GM21825 (cell line): Measurements from ENCODE around the gene MDM2.
"Not testable (repeated sequence)": the region's sequence is repeated elsewhere in the genome, so short reads cannot be mapped to it uniquely, and the experiment has no call there.

Source experiments
- ATAC-seq: cut with Tn5 transposase; IDR thresholded peaks from one replicate; pipeline ENCODE4 v1.9.1; 2021; ENCODE audit warnings: mild to moderate bottlenecking, moderate library complexity; ENCODE audit not compliant: unreplicated experiment

MDM2 gene

GRCh38 chr12:68824597-68825250, 16.7 kb downstream of the MDM2 start:
- no peak for ATAC-seq

DNA sequence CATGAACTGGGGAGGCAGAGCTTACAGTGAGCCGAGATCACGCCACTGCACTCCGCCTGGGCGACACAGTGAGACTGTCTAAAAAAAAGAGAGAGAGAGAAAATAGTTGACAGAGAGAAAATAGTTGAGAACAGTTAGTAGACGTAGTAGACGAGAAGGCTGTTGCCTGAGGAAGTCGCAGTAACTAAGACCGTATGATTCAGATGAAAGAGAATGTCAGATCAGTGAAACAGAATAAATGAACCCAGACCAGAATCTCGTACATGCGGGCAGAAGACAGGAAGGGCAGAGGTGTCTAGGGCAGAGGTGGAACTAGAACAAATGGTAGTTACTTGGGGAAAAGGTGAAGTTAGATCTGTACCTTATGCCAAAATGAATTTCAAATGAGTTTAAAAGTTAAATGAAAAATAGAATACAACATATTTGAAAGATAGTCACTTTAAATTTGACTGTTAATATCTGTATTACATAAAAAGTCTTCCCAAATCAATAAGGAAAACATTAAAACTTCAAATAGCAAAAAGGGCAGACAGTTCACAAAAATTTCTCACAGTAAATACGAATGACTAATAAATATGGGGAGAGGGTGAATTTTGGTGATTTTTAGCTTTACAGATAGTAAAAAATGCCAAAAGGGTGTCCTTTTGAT, 17.7 kb downstream of the MDM2 start:
- no peak for ATAC-seq

DNA sequence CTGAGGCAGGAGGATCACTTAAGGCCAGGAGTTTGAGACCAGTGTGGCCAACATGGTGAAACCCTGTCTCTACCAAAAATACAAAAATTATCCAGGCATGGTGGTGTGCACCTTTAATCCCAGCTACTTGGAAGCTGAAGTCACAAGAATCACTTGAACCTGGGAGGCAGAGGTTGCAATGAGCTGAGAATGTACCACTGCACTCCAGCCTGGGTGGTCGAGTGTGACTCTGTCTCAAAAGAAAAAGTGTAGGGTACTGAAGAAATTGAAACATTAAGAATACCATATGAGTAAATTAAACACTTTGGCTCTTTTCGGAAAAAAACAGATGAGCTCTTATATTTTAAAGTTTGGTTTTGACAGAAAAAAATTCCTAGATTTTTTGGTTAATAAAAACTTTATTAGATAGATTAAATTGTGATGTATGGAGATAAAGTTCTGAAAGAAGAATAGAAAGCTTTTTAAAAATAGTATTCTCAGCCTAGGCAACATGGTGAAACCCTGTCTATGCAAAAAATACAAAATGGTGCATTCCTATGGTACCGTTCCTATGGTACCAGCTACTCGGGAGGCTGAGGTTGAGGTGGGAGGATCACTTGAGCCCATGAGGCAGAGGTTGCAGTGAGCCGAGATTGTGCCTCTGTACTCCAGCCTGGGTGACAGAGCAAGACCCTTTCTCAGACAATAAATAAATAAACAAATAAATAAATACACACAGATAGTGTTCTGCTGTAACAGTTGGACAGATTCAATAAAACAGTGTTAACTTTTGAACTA, 20.1 kb downstream of the MDM2 start:
- no peak for ATAC-seq

- no peak for ATAC-seq
These were observed 20.7 kb downstream of the MDM2 start for GRCh38 chr12:68828672-68829068.

GRCh38 chr12:68831272-68831671, 23.3 kb downstream of the MDM2 start:
- ATAC-seq: no peak

GRCh38 chr12:68831751-68832503, 23.9 kb downstream of the MDM2 start:
- ATAC-seq: no peak

DNA sequence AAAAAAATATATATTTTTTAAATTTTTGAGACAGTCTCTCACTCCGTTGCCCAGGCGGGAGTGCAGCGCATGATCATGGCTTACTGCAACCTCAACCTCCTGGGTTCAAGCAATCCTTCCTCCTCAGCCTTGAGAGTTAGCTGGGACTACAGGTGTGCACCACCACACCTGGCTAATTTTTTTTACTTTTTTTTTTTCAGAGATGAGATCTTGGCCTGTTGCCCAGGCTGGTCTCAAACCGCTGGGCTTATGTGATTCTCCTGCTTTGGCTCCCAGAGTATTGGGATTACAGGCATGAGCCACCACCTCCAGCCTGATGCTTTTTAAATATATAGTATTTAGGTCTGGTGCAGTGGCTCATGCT, 24.5 kb downstream of the MDM2 start:
- no peak for ATAC-seq

- no peak for ATAC-seq
These were observed 25.5 kb downstream of the MDM2 start for GRCh38 chr12:68833508-68833907.

DNA sequence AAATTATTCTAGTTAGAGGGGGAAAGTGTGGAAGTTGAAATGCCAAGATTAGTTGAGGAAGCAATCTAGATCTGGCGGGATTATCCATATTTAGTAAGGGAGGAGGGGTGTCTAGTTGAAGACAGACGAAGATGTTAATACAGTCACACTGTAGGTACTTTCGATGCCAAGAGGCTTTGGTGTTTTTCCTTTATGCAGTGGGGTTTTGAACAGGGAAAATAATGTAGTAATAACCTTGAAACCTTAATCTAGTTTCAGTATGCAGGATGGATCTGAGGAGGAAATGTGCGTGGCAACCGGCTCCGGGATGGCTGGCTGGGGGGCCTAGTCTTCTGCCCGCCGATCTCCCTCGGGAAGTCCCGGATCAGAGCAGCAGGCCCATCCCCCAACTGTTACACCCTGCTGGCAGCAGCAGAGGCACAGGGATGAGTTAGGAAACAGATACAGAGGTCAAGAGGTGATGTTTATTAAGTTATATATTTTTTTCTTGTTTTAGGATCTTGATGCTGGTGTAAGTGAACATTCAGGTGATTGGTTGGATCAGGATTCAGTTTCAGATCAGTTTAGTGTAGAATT, 27.4 kb downstream of the MDM2 start:
- ATAC-seq: no peak

DNA sequence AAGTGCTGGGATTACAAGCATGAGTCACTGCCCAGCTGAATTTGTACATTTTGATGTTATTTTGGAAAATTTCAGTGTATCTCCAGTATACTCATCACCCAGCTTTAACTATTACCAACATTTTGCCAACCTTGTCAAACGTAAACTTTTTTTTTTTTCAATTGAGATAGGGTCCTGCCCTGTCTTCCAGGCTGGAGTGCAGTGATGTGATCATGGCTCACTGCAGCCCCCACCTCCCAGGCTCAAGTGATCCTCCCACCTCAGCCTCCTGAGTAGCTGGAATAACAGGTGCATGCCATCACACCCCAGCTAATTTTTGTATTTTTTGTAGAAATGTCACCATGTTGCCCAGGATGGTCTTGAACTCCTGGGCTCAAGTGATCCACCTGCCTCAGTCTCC, 29.2 kb downstream of the MDM2 start:
- ATAC-seq: no peak

- ATAC-seq: no peak
These were observed 30.3 kb downstream of the MDM2 start for GRCh38 chr12:68838046-68838886.

DNA sequence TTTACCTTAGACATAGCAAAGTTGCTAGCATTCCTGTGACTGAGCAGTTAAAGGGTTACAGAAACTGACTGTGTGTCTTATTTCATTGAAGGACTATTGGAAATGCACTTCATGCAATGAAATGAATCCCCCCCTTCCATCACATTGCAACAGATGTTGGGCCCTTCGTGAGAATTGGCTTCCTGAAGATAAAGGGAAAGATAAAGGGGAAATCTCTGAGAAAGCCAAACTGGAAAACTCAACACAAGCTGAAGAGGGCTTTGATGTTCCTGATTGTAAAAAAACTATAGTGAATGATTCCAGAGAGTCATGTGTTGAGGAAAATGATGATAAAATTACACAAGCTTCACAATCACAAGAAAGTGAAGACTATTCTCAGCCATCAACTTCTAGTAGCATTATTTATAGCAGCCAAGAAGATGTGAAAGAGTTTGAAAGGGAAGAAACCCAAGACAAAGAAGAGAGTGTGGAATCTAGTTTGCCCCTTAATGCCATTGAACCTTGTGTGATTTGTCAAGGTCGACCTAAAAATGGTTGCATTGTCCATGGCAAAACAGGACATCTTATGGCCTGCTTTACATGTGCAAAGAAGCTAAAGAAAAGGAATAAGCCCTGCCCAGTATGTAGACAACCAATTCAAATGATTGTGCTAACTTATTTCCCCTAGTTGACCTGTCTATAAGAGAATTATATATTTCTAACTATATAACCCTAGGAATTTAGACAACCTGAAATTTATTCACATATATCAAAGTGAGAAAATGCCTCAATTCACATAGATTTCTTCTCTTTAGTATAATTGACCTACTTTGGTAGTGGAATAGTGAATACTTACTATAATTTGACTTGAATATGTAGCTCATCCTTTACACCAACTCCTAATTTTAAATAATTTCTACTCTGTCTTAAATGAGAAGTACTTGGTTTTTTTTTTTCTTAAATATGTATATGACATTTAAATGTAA, 31.5 kb downstream of the MDM2 start:
- ATAC-seq: no peak

GRCh38 chr12:68841175-68841574, 33.2 kb downstream of the MDM2 start:
- ATAC-seq: not testable (repeated sequence)

- no peak for ATAC-seq
These were observed 33.7 kb downstream of the MDM2 start for GRCh38 chr12:68841717-68842116.

DNA sequence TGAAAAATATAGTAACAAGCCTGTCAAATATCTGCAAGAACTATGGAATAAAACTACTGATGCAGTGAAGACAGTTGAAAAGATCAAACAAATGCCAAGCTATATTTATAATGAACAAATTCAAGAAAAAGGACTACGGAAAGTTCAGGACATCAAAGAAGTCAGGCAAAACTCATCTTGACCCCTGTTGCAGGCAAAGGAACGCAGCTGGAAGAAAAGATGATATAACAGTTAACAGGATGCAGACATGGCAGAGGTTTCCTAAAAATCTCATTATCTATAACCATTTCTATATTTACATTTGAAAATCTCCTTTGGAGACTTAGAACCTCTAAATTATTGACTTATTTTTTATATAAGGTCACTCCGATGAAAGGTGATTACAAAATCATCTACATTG, 34.1 kb downstream of the MDM2 start:
- ATAC-seq: no peak

DNA sequence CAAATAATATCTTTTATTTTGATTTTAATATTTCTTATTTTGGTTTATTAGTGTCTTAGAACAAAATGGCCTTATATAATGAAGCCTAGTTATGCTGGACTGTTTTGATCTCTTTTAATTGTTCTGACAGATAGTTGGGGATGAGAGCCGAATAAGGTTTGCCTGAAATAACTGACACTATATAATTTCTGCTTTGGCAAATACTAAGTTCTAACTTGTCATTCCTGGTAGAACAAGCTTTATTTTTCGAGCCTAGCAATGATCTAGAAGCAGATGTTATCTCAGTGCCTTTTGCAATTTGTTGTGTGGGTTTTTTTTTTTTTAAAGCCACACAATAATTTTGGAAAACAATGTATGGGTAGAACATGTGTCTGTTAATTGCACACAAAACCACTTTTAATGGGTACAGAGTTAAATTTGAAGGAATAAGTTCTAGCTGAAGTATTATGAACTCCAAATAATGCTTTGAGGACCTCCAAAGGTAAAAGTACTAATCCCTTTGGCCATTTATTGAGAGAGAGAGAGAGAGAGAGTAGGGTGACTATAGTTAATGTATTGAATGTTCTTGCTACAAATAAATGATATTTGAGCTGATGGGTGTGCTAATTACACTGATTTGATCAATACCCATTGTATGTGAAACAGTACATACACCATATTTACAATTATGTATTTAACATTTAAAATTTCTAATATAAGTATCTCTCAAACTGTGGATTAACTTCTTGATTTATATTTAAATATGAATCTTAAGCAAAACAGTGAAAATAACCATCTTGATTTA, 35.0 kb downstream of the MDM2 start:
- ATAC-seq: no peak

DNA sequence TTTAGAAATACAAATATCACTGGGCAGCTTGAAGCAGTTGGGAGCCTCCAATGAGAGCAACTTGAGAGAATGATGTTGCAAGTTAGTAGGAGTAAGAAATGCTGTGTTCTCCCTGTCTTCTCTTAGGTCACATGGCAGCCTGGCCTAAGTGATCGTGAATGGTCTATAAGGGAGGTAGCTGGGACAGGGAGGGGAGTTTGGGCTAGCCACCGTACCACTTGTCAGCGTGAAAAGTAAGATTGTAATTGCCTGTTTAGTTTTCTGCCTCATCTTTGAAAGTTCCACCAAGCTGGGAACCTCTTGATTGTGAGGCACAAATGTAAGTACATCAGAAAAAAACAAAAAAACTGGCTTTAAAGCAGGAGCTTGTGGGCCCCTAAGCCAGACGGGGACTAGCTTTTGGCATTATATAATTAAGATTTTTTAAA, 36.4 kb downstream of the MDM2 start:
- ATAC-seq: no peak
